IMR-90 (cell line): ENCODE measurements around the gene E2F3. TPM values are rescaled to one million over a fixed set of nuclear protein-coding genes. Genes with fewer than 3 reads are reported as not detected.
A peak's percentile ranks its signal among the peaks of the same experiment; 100 is the strongest.

Experiments
- ATAC-seq: fragments of 200-7000 bp; cut with Tn5 transposase; 2 replicates; pipeline ENCODE4 v1.9.1; 2020; ENCODE audit warnings: low read depth, mild to moderate bottlenecking, moderate library complexity
- BruUV-seq: library from RNA; stranded (reverse); fragments of 400-500 nt; replicated peaks from 2 replicates; lab custom pipeline; 2021; lab: Mats Ljungman, UMichigan
- CTCF ChIA-PET: fragments of 300-600 bp; formaldehyde crosslinking; extraction: SDS; loops from one replicate; lab custom pipeline; 2021; ENCODE audit warnings: antibody characterized with exemption; lab: Yijun Ruan, JAX
- POLR2A ChIA-PET: fragments of 300-600 bp; sonication (Branson Sonifier 250); formaldehyde crosslinking; loops from one replicate; lab custom pipeline; 2022; ENCODE audit warnings: antibody characterized with exemption; ENCODE audit not compliant: unreplicated experiment; lab: Charles Lee
- DNase-seq: peaks from one replicate; pipeline ENCODE4 v3.0.0; 2013
- H2AFZ ChIP-seq: replicated peaks from 2 replicates; pipeline ENCODE3; 2013; ENCODE audit warnings: low read length, mild to moderate bottlenecking; ENCODE audit not compliant: poor library complexity
- H2AK5ac ChIP-seq: 2 replicates; pipeline ENCODE4 v1.6.1; 2013; ENCODE audit warnings: low read depth, low read length, inconsistent platforms
- H2AK9ac ChIP-seq: replicated peaks from 2 replicates; pipeline ENCODE3; 2013; ENCODE audit warnings: mild to moderate bottlenecking, low read depth, low read length, moderate library complexity; ENCODE audit not compliant: poor library complexity
- H2BK120ac ChIP-seq: 2 replicates; pipeline ENCODE4 v1.6.1; 2013; ENCODE audit warnings: low read depth, low read length, inconsistent platforms
- H2BK15ac ChIP-seq: 3 replicates; pipeline ENCODE4 v1.6.1; 2013; ENCODE audit warnings: low read depth, low read length, inconsistent platforms
- H2BK20ac ChIP-seq: 2 replicates; pipeline ENCODE4 v1.6.1; 2013; ENCODE audit warnings: low read depth, mild to moderate bottlenecking, inconsistent platforms, low read length, moderate library complexity
- H2BK5ac ChIP-seq: 2 replicates; pipeline ENCODE4 v1.6.1; 2013; ENCODE audit warnings: mild to moderate bottlenecking, low read depth, low read length, inconsistent platforms; ENCODE audit not compliant: poor library complexity, severe bottlenecking
- H3K14ac ChIP-seq: replicated peaks from 2 replicates; pipeline ENCODE4 v1.6.1; 2013; ENCODE audit warnings: low read depth, low read length, inconsistent platforms
- H3K18ac ChIP-seq: 2 replicates; pipeline ENCODE4 v1.6.1; 2013; ENCODE audit warnings: low read depth, low read length, control low read depth
- H3K23ac ChIP-seq: 2 replicates; pipeline ENCODE4 v1.6.1; 2013; ENCODE audit warnings: low read depth, low read length, inconsistent platforms
- H3K27ac ChIP-seq: 2 replicates; pipeline ENCODE4 v1.5.1; 2013; ENCODE audit warnings: mild to moderate bottlenecking, control low read depth, low read length; ENCODE audit not compliant: insufficient read depth
- H3K27me3 ChIP-seq: 2 replicates; pipeline ENCODE4 v1.6.1; 2013; ENCODE audit warnings: low read length; ENCODE audit not compliant: control insufficient read depth, insufficient read depth
- H3K36me3 ChIP-seq: 2 replicates; pipeline ENCODE4 v1.6.1; 2013; ENCODE audit warnings: low read length, mixed read lengths; ENCODE audit not compliant: control insufficient read depth, insufficient read depth
- H3K4ac ChIP-seq: 2 replicates; pipeline ENCODE4 v1.6.1; 2013; ENCODE audit warnings: low read depth, low read length, inconsistent platforms
- H3K4me1 ChIP-seq: 2 replicates; pipeline ENCODE4 v1.6.1; 2013; ENCODE audit warnings: low read length, mixed read lengths; ENCODE audit not compliant: control insufficient read depth, insufficient read depth
- H3K4me2 ChIP-seq: 2 replicates; pipeline ENCODE4 v1.6.1; 2013; ENCODE audit warnings: low read depth, mild to moderate bottlenecking, control low read depth, low read length, moderate library complexity
- H3K4me3 ChIP-seq: 2 replicates; pipeline ENCODE4 v1.5.1; 2013; ENCODE audit warnings: low read depth, mild to moderate bottlenecking, control low read depth, low read length, moderate library complexity; ENCODE audit not compliant: insufficient read depth
- H3K56ac ChIP-seq: 2 replicates; pipeline ENCODE4 v1.6.1; 2013; ENCODE audit warnings: low read length, inconsistent platforms; ENCODE audit not compliant: insufficient read depth; ENCODE audit errors: extremely low read depth
- H3K79me1 ChIP-seq, 2 experiments: 2 replicates each; pipeline ENCODE4 v1.6.1; 2013; ENCODE audit warnings: low read length in 2 of 2, inconsistent platforms in 1 of 2, low read depth in 1 of 2
- H3K9ac ChIP-seq: 2 replicates; pipeline ENCODE4 v1.6.1; 2013; ENCODE audit warnings: low read depth, low read length, control low read depth
- H3K9me1 ChIP-seq: 2 replicates; pipeline ENCODE4 v1.6.1; 2013; ENCODE audit warnings: low read length, inconsistent platforms; ENCODE audit not compliant: insufficient read depth
- H3K9me3 ChIP-seq: 2 replicates; pipeline ENCODE4 v1.6.1; 2013; ENCODE audit warnings: low read length; ENCODE audit not compliant: control insufficient read depth, insufficient read depth
- H4K20me1 ChIP-seq: 2 replicates; pipeline ENCODE4 v1.6.1; 2013; ENCODE audit warnings: low read length, inconsistent platforms; ENCODE audit not compliant: insufficient read depth
- H4K5ac ChIP-seq: 2 replicates; pipeline ENCODE4 v1.6.1; 2013; ENCODE audit warnings: mild to moderate bottlenecking, low read depth, low read length, control low read depth
- H4K8ac ChIP-seq, 2 experiments: 2 replicates each; pipeline ENCODE4 v1.6.1; 2013; ENCODE audit warnings: low read depth in 2 of 2, low read length in 2 of 2, control low read depth in 1 of 2, inconsistent platforms in 1 of 2
- H4K91ac ChIP-seq: 2 replicates; pipeline ENCODE4 v1.6.1; 2013; ENCODE audit warnings: low read depth, low read length, inconsistent platforms; ENCODE audit not compliant: insufficient read depth
- BHLHE40 ChIP-seq: fragments of 150-350 bp; IDR thresholded peaks from 2 replicates; pipeline ENCODE4 v1.6.1; 2016; ENCODE audit warnings: mild to moderate bottlenecking, low read depth, low read length
- MAZ ChIP-seq: IDR thresholded peaks from 2 replicates; pipeline ENCODE4 v1.6.1; 2012; ENCODE audit warnings: low read depth, mild to moderate bottlenecking, low read length, improper control_type of control experiment, moderate library complexity, borderline replicate concordance
- POLR2A ChIP-seq: IDR thresholded peaks from 2 replicates; pipeline ENCODE4 v1.6.1; 2012; ENCODE audit warnings: mild to moderate bottlenecking, low read depth, low read length
- RCOR1 ChIP-seq: IDR thresholded peaks from 2 replicates; pipeline ENCODE4 v1.6.1; 2012; ENCODE audit warnings: mild to moderate bottlenecking, low read length, improper control_type of control experiment; ENCODE audit not compliant: insufficient replicate concordance
- SMC3 ChIP-seq: fragments of 150-350 bp; IDR thresholded peaks from 2 replicates; pipeline ENCODE4 v1.6.1; 2016; ENCODE audit warnings: low read depth, mild to moderate bottlenecking, antibody characterized with exemption, low read length, moderate library complexity
- WGBS, 2 experiments: methylation state at CpG; one replicate each; pipeline versions ENCODE4 v1.1.5 to v1.1.7; 2013; ENCODE audit warnings: missing lambda C conversion rate in 2 of 2; ENCODE audit not compliant: insufficient read length in 1 of 2; ENCODE audit errors: extremely low coverage in 2 of 2; 5-methylcytosine and 5-hydroxymethylcytosine counted together
- dilution Hi-C: fragments of 300-500 bp; cut with HindIII; formaldehyde crosslinking; loops from one replicate; pipeline ENCODE4 v1.14.3; 2018; ENCODE audit warnings: low sequenced_read_pairs; ENCODE audit not compliant: unreplicated experiment
- in situ Hi-C: fragments of 300-500 bp; cut with MboI; formaldehyde crosslinking; loops from 3 replicates; pipeline ENCODE4 v1.14.3; 2019; ENCODE audit warnings: low sequenced_read_pairs, inconsistent platforms, mixed read lengths
- intact Hi-C: fragments of 100-400 bp; cut with micrococcal nuclease; formaldehyde crosslinking; loops from 2 replicates; pipeline ENCODE4 v1.10.0; 2022
- polyA plus RNA-seq, 3 experiments: library from polyadenylated mRNA; depleted of rRNA; stranded (reverse); fragments of >200 nt; gene quantifications; 2 replicates each; pipeline ENCODE4 v1.2.3, GENCODE V29; 2012; ENCODE audit warnings: low replicate concordance in 1 of 3
- total RNA-seq: library from RNA; depleted of rRNA; stranded (reverse); fragments of >200 nt; gene quantifications from 2 replicates; pipeline ENCODE4 v1.2.3, GENCODE V29; 2012

E2F3 gene
- total and polyA plus RNA-seq, 2 of the 4 experiments (the other 2 are of a cell fraction), result 2.3 to 8.2 TPM

DNA sequence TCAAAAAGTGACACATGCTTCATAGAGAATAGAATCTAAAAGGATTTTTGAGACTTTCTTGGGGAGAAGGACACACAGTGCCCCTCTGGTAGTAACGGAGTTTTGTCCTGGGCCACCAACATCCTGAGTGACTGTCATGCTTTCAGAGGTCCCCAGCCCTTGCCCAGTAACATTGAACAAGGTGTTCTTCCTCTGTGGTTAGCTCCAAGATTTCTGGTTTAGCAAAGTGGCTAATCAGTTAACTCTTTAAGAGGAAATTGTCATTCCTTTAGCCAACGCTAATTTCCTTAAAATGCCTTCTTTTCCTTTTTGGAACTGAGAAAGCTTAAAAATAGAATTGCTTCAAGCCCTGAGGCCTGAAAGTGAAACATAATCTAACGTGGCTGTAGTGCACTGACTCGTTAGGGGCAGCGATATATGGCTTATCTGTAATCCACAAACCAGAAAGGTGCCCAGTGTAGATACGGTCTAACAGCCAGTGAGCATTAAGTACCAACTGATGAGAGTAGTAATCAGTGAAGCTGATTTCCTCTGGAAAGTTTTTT lies 7.8 kb downstream of the E2F3 start:
- no peak overlapping the region for H3K4ac ChIP-seq
- H2AFZ ChIP-seq, result no peak overlapping the region
- no peak overlapping the region for H2BK20ac ChIP-seq
- no peak overlapping the region for H2BK5ac ChIP-seq
- H4K20me1 ChIP-seq, result peaks cover 76% of the 10 kb centered on the region
- peak; percentile 27; the same call in 1 of the 2 replicates for ATAC-seq
- POLR2A ChIA-PET, result no interaction called here
- H3K36me3 ChIP-seq, result peaks cover 13% of the 10 kb centered on the region
- no peak overlapping the region for H2AK9ac ChIP-seq
- no peak overlapping the region for H3K4me2 ChIP-seq
- no TSS peak for BruUV-seq
- H3K56ac ChIP-seq, result no peak overlapping the region
- dilution Hi-C loops, result no loop called here
- H4K91ac ChIP-seq, result no peak overlapping the region
- in situ Hi-C loops, result loop anchor here (10.0 kb wide), 1 partner anchor 115 kb away; no protein-coding TSS in a partner anchor
- H3K9me3 ChIP-seq, result no peaks in the 10 kb centered on the region
- peaks cover 4% of the 10 kb centered on the region for H3K4me1 ChIP-seq
- H3K9me1 ChIP-seq, result peaks cover 21% of the 10 kb centered on the region
- H3K27me3 ChIP-seq, result no peaks in the 10 kb centered on the region
- CTCF ChIA-PET, result no interaction called here
- H3K18ac ChIP-seq, result no peak overlapping the region
- no peak overlapping the region for H3K4me3 ChIP-seq
- 80% methylated on average over 1 of the region's 6 CpGs; no CpG with 5 or more reads in 1 of the 2 experiments for whole genome bisulfite sequencing, 2 experiments
- H4K5ac ChIP-seq, result no peak overlapping the region
- H3K79me1 ChIP-seq, result peaks cover 27 to 75% of the 10 kb centered on the region in 2 experiments
- peak overlapping the region; percentile 64; the same call in 1 of the 2 replicates for H3K23ac ChIP-seq
- TF ChIP-seq RCOR1 (no peak), BHLHE40 (no peak), MAZ (no peak), SMC3 (no peak), POLR2A (no peak)
- H3K27ac ChIP-seq, result no peak overlapping the region
- H3K14ac ChIP-seq, result no peak overlapping the region
- intact Hi-C loops, result no loop called here
- DNase-seq, result no peak
- H2BK15ac ChIP-seq, result no peak overlapping the region
- H2AK5ac ChIP-seq, result no peak overlapping the region
- H4K8ac ChIP-seq, result no peak overlapping the region
- no peak overlapping the region for H2BK120ac ChIP-seq
- no peak overlapping the region for H3K9ac ChIP-seq
